ENCODE data around the gene ZNF638.
A peak's percentile ranks its signal among the peaks of the same experiment; 100 is the strongest.
"Not testable (repeated sequence)": the region's sequence is repeated elsewhere in the genome, so short reads cannot be mapped to it uniquely, and the experiment has no call there.

The ZNF638 gene

DNA sequence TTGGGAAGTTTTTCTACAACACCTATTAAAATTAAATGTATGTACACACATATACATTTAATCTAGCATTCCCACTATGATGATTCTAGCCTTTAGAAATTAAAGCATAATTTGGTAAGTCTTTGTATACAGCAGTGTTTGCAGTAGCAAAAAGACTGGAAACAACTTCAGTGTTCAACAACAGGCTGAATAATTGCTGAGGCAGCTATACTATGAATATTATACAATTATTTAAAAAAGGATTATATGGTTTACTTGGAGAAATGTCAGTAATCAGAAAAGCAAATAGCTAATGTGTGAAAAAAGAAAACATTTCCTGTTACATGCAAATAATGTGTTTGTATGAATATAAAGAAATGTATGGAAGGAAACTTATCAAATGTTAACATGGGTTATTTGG lies 1.4 kb upstream of the ZNF638 start:
- H4K20me1 ChIP-seq (ENCODE audit: insufficient read depth, low read length) = peaks cover 12% of the 10 kb centered on the region; the same call in 1 of the 2 replicates
- no peak overlapping the region for H3K27ac ChIP-seq (ENCODE audit: low read length)
- peaks cover 36% of the 10 kb centered on the region for H3K79me2 ChIP-seq (ENCODE audit: low read length)
- no peak overlapping the region for H2AFZ ChIP-seq (ENCODE audit: low read depth, low read length)
- H3K27me3 ChIP-seq (ENCODE audit: low read depth, low read length) = peaks cover 10% of the 10 kb centered on the region; the same call in 1 of the 2 replicates
- H3K9me3 ChIP-seq (ENCODE audit: insufficient read depth, low read length) = no peaks in the 10 kb centered on the region
- no peak overlapping the region for H3K4me3 ChIP-seq (ENCODE audit: low read length)
- no peak overlapping the region for H3K9ac ChIP-seq (ENCODE audit: low read length)
- TF ChIP-seq EZH2phosphoT487 (IDR thresholded peaks at IDR 0.05; ENCODE audit: low read depth) = no peak
- TF ChIP-seq, protein P1, sequence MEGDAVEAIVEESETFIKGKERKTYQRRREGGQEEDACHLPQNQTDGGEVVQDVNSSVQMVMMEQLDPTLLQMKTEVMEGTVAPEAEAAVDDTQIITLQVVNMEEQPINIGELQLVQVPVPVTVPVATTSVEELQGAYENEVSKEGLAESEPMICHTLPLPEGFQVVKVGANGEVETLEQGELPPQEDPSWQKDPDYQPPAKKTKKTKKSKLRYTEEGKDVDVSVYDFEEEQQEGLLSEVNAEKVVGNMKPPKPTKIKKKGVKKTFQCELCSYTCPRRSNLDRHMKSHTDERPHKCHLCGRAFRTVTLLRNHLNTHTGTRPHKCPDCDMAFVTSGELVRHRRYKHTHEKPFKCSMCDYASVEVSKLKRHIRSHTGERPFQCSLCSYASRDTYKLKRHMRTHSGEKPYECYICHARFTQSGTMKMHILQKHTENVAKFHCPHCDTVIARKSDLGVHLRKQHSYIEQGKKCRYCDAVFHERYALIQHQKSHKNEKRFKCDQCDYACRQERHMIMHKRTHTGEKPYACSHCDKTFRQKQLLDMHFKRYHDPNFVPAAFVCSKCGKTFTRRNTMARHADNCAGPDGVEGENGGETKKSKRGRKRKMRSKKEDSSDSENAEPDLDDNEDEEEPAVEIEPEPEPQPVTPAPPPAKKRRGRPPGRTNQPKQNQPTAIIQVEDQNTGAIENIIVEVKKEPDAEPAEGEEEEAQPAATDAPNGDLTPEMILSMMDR (IDR thresholded peaks at IDR 0.05; ENCODE audit: low read depth, low read length) = no peak
- H3K4me2 ChIP-seq (ENCODE audit: low read length) = no peak overlapping the region
- peaks cover 11% of the 10 kb centered on the region for H3K36me3 ChIP-seq (replicated peaks; ENCODE audit: low read depth, low read length)
- H3K4me1 ChIP-seq (ENCODE audit: low read length) = peaks cover 16% of the 10 kb centered on the region

DNA sequence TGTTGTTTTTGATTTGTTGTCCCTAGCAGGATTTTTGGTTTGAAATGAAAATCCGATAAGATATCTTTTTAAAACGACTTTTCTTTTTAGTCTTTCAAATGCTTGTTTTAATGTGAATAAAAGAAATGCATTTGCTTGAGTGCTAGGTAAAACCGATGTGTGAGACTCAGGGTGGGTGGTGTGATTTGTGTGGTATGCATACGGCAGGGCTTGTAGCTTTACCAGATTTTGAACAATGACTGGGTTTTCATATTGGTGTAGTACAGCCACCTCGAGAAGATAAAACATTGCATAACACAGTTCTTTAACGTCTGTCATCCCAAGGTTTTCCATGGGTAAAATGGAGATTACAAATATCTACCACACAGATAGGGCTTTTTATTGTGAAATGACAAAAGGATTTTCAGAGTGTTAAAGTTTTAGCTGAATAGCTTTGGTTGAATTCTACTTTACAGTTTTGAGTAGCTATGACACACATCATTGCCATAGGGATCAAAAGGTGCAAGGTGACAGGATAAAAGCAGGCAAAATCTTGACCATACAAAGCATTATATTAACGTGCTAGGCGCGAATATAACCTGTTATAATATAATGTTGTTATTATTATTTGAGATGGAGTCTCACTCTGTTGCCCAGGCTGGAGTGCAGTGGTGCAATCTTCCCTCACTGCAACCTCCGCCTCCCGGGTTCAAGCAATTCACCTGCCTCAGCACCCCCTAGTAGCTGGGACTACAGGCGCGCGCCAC lies 824 bp upstream of the ZNF638 start:
- peaks cover 42% of the 10 kb centered on the region for H3K79me2 ChIP-seq (ENCODE audit: low read length)
- no peak for TF ChIP-seq EZH2phosphoT487 (IDR thresholded peaks at IDR 0.05; ENCODE audit: low read depth)
- TF ChIP-seq, protein P1 (IDR thresholded peaks at IDR 0.05; ENCODE audit: low read depth, low read length) = no peak
- no peak overlapping the region for H3K27ac ChIP-seq (ENCODE audit: low read length)
- H2AFZ ChIP-seq (ENCODE audit: low read depth, low read length) = peak overlapping the region; percentile 93; the same call in 1 of the 2 replicates
- H3K9ac ChIP-seq (ENCODE audit: low read length) = peak overlapping the region; percentile 52; the same call in 1 of the 2 replicates
- peaks cover 16% of the 10 kb centered on the region for H3K36me3 ChIP-seq (replicated peaks; ENCODE audit: low read depth, low read length)
- H4K20me1 ChIP-seq (ENCODE audit: insufficient read depth, low read length) = peaks cover 16% of the 10 kb centered on the region; the same call in 1 of the 2 replicates
- H3K9me3 ChIP-seq (ENCODE audit: insufficient read depth, low read length) = no peaks in the 10 kb centered on the region
- peak overlapping the region; percentile 94 for H3K4me3 ChIP-seq (ENCODE audit: low read length)
- peak overlapping the region; percentile 72 for H3K4me2 ChIP-seq (ENCODE audit: low read length)
- peaks cover 10% of the 10 kb centered on the region; the same call in 1 of the 2 replicates for H3K27me3 ChIP-seq (ENCODE audit: low read depth, low read length)
- peaks cover 16% of the 10 kb centered on the region for H3K4me1 ChIP-seq (ENCODE audit: low read length)

DNA sequence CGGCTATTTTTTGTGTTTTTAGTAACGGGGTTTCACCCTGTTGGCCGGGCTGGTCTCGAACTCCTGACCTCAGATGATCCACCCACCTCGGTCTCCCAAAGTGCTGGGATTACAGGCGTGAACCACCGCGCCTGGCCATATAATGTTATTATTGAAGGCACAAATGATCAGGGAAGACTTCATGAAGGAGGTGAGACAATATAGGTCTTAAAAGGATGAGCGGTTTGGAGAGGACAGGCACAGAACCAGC lies 326 bp upstream of the ZNF638 start:
- H3K27ac ChIP-seq (ENCODE audit: low read length); H3K27me3 ChIP-seq (ENCODE audit: low read depth, low read length); H3K9me3 ChIP-seq (ENCODE audit: insufficient read depth, low read length): not testable (repeated sequence)
- peaks cover 18% of the 10 kb centered on the region; the same call in 1 of the 2 replicates for H4K20me1 ChIP-seq (ENCODE audit: insufficient read depth, low read length)
- peaks cover 16% of the 10 kb centered on the region for H3K4me1 ChIP-seq (ENCODE audit: low read length)
- H3K9ac ChIP-seq (ENCODE audit: low read length) = peak overlapping the region; percentile 52; the same call in 1 of the 2 replicates
- peak overlapping the region; percentile 94 for H3K4me3 ChIP-seq (ENCODE audit: low read length)
- H3K36me3 ChIP-seq (replicated peaks; ENCODE audit: low read depth, low read length) = peaks cover 17% of the 10 kb centered on the region
- H2AFZ ChIP-seq (ENCODE audit: low read depth, low read length) = peak overlapping the region; percentile 93; the same call in 1 of the 2 replicates
- peak overlapping the region; percentile 72 for H3K4me2 ChIP-seq (ENCODE audit: low read length)
- H3K79me2 ChIP-seq (ENCODE audit: low read length) = peaks cover 47% of the 10 kb centered on the region

DNA sequence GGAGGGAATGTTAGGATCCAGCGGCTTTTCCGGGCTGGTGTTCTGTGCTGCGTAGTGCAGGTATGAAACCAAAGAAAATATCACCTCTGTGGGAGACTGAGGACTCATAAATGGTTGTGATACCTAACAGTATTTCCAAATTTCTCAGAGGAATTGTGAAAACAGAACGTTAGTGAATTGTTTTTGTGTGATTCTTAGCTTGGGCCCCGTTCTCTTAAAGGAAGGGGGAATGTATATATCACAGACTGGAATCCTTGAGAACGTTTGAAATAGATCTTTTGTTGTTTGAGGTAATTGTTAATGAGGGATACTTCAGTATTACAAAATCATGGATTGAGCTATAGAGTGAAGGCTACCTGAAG lies 834 bp downstream of the ZNF638 start:
- H4K20me1 ChIP-seq (ENCODE audit: insufficient read depth, low read length) = peaks cover 28% of the 10 kb centered on the region
- peaks cover 59% of the 10 kb centered on the region for H3K79me2 ChIP-seq (ENCODE audit: low read length)
- peak overlapping the region; percentile 84 for H3K9ac ChIP-seq (ENCODE audit: low read length)
- peaks cover 17% of the 10 kb centered on the region for H3K36me3 ChIP-seq (replicated peaks; ENCODE audit: low read depth, low read length)
- H2AFZ ChIP-seq (ENCODE audit: low read depth, low read length) = no peak overlapping the region
- no peak for TF ChIP-seq EZH2phosphoT487 (IDR thresholded peaks at IDR 0.05; ENCODE audit: low read depth)
- TF ChIP-seq, protein P1 (IDR thresholded peaks at IDR 0.05; ENCODE audit: low read depth, low read length) = no peak
- no peaks in the 10 kb centered on the region for H3K9me3 ChIP-seq (ENCODE audit: insufficient read depth, low read length)
- peak overlapping the region; percentile 94 for H3K4me3 ChIP-seq (ENCODE audit: low read length)
- peaks cover 10% of the 10 kb centered on the region; the same call in 1 of the 2 replicates for H3K27me3 ChIP-seq (ENCODE audit: low read depth, low read length)
- peak overlapping the region; percentile 51 for H3K27ac ChIP-seq (ENCODE audit: low read length)
- peak overlapping the region; percentile 78 for H3K4me2 ChIP-seq (ENCODE audit: low read length)
- H3K4me1 ChIP-seq (ENCODE audit: low read length) = peaks cover 16% of the 10 kb centered on the region

All from OCI-LY3 (cell line).